ENCODE results near the gene UROS. TPM values are rescaled to one million over a fixed set of nuclear protein-coding genes. Genes with fewer than 3 reads are reported as not detected.

Gene UROS
- total RNA-seq, 1 donor from 2014 or later, result 51.4 TPM

DNA sequence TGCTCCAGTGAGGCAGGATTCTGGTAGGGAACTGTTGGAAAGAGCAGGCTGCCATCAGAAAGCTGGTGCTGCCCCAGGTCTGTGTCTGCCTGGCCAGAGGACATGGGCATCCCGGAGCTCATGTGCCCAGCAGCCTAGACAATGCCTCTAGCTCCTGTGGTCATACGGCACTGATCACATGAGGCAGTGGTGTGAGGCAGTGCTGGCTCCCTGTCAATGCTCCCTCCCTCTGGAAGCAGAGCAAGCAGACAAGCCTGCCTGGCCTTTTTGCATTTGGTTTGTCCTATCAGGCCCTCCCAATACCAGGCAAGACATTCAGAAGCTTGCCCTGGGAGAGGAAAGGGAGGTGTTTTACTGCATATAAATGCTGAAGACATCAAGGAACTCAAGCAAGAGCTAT, 27.9 kb downstream of the UROS start:
- FAIRE-seq (no peak), DNase-seq (ENCODE audit: low spot score in 2 of 2) (peak; percentile 55 to 63)

- no peak for FAIRE-seq
These were observed 30.4 kb downstream of the UROS start for GRCh38 chr10:125792342-125793300.

DNA sequence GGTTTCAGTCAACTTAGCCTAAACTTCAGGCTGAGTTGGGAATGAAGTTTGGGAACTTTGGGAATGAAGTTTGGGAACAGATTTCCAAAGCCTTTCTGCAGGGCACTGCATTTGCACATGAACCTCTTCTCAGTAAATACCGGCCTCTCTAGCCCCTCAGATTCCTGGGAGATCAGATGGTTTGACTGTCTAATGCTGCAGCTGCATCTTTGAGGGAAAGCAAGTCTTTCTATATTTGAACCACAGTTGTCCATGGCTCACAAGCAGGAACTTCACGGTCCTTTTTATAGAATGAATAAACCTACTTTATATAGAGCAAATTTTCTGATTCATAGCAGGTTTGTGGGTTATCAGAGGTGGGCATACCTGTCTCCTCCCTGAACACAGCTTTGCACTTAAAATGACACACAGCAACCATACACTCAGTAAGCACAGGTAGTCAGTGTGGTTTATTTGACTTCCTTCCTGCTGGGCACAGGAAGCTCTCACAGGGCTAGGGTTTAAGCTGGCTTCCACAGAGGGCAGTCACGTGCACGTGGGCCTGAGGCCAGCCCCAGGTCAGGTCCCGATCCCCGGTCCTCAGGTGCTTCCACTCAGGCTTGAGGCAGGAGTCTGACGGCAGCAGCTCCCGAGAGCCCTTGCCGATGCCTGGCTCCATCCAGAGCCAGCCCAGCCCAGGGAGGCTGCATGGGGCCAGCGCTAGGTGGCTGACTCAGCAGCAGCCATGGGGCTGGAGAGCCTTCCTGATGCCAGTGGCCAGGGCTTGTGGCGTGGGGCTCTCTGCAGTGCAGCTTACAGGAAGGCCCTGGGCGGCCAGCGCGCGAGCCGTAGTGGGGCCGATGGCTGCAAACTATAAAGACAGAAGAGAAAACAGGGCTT, 34.7 kb downstream of the UROS start:
- DNase-seq (ENCODE audit: low spot score in 2 of 2) (no peak), FAIRE-seq (no peak)

More at GRCh38 chr10:125792342-125793300, 30.4 kb downstream of the UROS start:
- DNase-seq (ENCODE audit: low spot score in 2 of 2), result no peak

- FAIRE-seq (no peak), DNase-seq (ENCODE audit: low spot score in 2 of 2) (no peak)
These were observed 37.3 kb downstream of the UROS start for GRCh38 chr10:125785791-125786190.

DNA sequence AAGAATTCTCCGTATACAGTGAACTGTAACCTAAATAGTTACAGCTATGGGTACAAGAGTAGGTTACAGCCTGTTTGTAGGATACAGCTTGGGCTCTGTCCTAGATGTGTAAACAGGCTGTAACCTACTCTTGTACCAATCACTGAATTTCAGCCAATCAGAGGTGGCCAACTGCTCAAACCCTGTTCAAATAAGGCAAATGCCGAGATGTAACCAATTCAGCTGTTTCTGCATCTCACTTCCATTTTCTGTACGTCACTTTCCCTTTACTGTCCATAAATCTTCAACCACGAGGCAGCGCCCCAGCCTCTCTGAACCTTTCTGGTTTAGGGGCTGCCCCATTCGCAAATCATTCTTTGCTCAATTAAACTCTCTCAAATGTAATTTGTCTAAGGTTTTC, 39.1 kb downstream of the UROS start:
- no peak for DNase-seq (ENCODE audit: low spot score in 2 of 2)

GRCh38 chr10:125783408-125783807, 39.6 kb downstream of the UROS start:
- no peak for FAIRE-seq

More for the DNA sequence above, 39.1 kb downstream of the UROS start:
- no peak for FAIRE-seq

GRCh38 chr10:125782616-125783015, 40.4 kb downstream of the UROS start:
- FAIRE-seq (no peak), DNase-seq (ENCODE audit: low spot score in 2 of 2) (no peak)

More at GRCh38 chr10:125783408-125783807, 39.6 kb downstream of the UROS start:
- no peak for DNase-seq (ENCODE audit: low spot score in 2 of 2)

- DNase-seq (ENCODE audit: low spot score in 2 of 2), result no peak
- no peak for FAIRE-seq
These were observed 41.0 kb downstream of the UROS start for GRCh38 chr10:125782054-125782453.

DNA sequence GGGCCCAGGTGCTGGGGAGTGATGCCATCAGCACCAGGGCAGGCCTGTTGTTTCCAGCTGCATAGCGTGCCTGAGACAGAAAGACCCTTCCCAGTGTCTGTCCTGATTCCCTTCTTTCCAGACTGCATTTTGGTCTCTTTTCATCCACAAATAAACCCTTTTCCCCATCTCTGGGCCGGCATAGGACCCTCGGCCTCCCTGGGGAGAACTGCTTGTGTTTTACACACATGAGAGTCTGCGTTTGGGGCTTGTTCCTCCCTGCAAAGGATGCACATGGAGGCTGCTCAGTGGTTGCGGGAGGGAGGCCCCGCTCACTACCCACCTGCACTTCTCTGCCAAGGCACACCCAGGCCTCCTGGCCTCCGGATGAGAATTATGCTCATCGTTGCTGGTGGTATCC, 41.7 kb downstream of the UROS start:
- no peak for DNase-seq (ENCODE audit: low spot score in 2 of 2)
- no peak for FAIRE-seq

- no peak for DNase-seq (ENCODE audit: low spot score in 2 of 2)
- FAIRE-seq, result no peak
These were observed 43.4 kb downstream of the UROS start for GRCh38 chr10:125779403-125780327.

DNA sequence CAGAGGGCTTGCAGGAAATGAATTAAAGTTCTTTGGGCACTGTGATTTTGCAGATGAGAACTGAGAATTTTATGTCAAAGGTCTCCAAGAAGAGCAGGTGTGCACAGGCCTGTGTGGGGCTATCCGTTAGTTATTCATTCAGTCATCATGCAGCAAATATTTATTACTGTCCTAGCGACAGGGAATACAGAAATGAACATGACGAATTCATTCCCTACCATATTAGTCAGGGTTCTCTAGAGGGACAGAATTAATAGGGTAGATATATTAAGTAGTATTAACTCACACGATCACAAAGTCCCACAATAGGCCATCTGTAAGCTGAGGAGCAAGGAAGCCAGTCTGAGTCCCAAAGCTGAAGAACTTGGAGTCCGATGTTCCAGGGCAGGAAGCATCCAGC, 44.5 kb downstream of the UROS start:
- FAIRE-seq (no peak), DNase-seq (ENCODE audit: low spot score in 2 of 2) (no peak)

DNA sequence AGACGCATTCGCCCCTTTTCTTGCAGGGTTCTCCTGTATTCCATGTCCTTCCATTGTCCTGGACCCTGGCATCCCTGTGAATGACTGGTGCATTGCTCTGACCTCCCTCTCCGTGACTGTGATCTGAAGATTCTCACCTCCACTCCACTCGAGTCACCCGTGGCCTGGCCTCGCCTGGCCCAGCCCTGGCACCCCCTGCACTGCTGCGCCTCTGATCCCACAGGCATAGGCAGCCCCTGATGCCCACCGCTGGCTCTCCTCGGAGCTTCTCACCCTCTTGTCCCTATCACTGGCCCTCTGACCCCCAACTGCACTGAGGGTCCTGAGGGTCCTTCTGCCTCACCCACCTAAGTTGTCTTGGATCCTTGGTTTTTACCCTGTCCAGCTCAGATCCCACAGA, 45.3 kb downstream of the UROS start:
- no peak for FAIRE-seq
- DNase-seq (ENCODE audit: low spot score in 2 of 2), result no peak

GRCh38 chr10:125775491-125776106, 47.5 kb downstream of the UROS start, which contains the start of gene MMP21:
Gene MMP21, minus strand, starts transcription at chr10:125775821. Its CDS starts 0 bp downstream, at chr10:125775821.
- FAIRE-seq (no peak), DNase-seq (ENCODE audit: low spot score in 2 of 2) (no peak)

DNA sequence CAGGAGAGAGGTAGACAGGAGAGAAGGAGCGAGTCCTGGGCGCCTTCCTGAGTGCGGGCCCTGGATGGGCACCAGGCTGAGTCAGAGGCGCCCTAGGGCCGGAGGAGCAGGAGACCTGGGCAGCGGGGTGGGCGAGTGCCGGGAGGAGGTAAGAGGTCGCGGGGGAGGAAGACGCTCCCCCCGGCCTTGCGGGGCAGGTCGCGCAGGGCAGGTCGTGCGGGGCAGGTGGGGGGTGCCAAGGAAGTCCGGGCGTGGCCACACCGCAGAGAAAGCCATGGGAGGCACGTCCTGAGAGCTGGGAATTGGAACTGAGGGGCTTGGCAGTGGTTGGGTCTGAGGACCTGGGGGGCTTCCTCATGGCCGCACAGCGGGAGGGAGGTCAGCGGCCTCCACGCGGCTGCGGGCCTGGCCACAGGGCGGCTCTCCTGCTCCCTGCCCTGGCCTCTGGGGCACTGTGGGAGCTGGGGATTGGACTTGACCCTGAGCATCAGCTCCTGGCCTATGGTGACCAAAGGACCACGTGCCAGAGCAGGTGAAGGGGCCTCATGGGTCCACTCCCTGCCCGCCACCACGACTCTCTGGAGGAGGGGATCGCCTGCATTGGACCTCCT, 48.4 kb downstream of the UROS start:
- no peak for DNase-seq (ENCODE audit: low spot score in 2 of 2)
- FAIRE-seq, result no peak

DNA sequence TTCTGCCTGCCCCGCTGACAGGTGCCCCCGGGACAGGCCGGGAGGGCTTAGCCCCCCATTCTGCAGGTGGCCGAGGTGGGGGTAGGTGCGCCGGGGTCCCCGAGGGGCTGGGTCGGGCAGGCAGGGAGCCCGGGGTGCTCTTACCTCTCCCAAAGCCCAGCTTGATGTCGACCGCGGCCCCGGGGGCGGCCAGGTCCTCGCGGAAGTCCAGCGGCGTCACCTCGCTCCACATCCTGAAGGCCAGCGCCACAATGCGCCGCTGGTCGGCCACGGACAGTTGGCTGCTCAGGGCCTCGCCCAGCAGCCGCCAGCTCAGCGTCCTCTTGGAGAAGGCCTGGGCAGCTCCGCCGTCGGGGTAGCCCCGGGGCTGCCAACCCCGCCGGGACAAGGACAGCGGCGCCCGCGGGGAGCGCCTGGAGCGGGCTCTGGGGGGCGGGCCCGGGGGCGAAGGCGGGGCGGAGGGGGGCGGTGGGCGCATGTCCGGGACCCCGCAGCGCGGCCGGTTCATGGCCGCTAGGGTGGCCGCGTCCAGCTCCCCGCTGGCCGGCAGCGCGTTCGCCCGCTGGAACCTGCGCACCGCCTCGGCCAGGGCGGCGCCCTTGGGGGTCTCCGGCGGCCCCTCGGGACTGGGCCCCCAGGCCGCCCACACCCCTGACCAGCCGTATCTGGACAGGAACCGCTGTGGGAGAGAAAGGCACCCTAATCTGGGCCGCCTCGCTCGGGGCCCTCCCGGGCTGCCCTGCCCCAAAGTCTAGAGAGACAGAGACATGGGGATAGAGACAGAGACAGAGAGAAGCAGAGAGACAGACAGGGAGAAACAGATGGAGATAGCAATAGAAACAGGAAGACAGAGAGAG, 49.1 kb downstream of the UROS start:
- no peak for FAIRE-seq
- DNase-seq (ENCODE audit: low spot score in 2 of 2), result no peak

DNA sequence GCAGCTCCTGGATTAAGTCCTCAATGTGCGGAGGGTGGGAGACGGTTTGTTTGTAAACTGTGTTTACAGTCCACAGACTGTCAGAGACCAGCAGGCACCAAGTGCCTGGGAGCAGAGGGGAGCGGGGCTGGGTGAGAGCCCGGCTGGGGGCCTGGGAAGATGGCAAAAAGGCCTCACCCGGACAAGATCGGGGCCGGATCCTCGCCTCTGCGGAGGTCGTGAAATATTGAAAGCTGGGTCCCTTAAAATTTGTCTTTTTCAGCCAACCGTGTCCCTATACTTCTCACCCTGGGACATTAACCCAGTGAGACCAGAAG, 50.2 kb downstream of the UROS start:
- no peak for DNase-seq (ENCODE audit: low spot score in 2 of 2)
- FAIRE-seq, result no peak

DNA sequence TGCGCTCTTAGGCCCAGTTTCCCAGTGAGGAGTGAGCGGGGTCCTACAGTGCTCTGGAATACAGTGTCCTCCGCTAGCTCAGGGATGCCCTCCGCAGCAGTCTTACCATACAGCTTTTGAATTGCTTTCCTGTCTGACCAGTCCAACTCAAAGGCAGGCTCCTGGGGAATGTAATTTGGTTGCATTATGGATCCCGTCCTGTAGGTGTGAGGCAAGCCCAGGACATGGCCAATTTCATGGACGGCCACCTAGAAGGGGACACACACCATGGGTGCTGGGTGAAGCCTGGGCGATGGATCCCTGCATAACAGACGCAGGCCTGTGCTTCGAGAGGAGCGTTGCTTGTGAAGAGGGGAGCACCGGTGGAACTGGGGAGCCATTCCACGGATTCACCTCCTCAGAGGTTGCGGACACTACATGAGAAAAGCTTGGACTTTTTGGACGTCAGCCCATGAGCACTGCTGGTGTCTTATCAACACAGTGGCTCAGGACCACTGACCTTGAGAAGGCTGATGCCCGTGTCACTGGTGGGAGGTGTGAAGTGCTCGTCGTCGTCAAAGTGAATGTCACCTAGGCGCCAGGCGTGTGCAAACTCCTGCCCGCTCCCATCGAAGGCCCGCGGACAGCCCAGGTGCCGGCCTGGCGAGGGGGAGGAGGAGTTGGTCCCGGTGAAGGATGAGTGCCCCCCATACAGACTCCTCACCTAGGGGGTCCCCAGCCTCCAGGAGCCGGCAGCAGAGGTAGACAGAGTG, 50.8 kb downstream of the UROS start:
- no peak for FAIRE-seq

GRCh38 chr10:125770844-125771243, 52.2 kb downstream of the UROS start:
- DNase-seq (ENCODE audit: low spot score in 2 of 2), result no peak
- no peak for FAIRE-seq

More for the DNA sequence above, 50.8 kb downstream of the UROS start:
- DNase-seq (ENCODE audit: low spot score in 2 of 2), result no peak

Data from frontal cortex (tissue), 4 donors.